Femur (tissue), 1 donor: ENCODE measurements around the gene APOL6.
"Not testable (repeated sequence)": the region's sequence is repeated elsewhere in the genome, so short reads cannot be mapped to it uniquely, and the experiment has no call there.

Experiments used
- DNase-seq: peaks from one replicate; pipeline ENCODE4 v3.0.0-alpha.2; 2017

APOL6 gene

GRCh38 chr22:35638410-35638809 lies 9.8 kb upstream of the APOL6 start:
- DNase-seq, result peak; percentile 92

GRCh38 chr22:35641494-35642120 lies 6.6 kb upstream of the APOL6 start:
- no peak for DNase-seq

GRCh38 chr22:35642305-35642741 lies 5.9 kb upstream of the APOL6 start:
- no peak for DNase-seq

GRCh38 chr22:35643991-35644390 lies 4.3 kb upstream of the APOL6 start:
- DNase-seq, result no peak

GRCh38 chr22:35645646-35646045 lies 2.6 kb upstream of the APOL6 start:
- DNase-seq, result no peak

GRCh38 chr22:35649026-35649553 lies 844 bp downstream of the APOL6 start:
- DNase-seq, result no peak

- no peak for DNase-seq
These were observed 1.5 kb downstream of the APOL6 start for GRCh38 chr22:35649636-35650250.

- DNase-seq, result no peak
These were observed 2.8 kb downstream of the APOL6 start for GRCh38 chr22:35651085-35651484.

- DNase-seq, result no peak
These were observed 5.6 kb downstream of the APOL6 start for GRCh38 chr22:35653824-35654223.

- DNase-seq, result no peak
These were observed 8.1 kb downstream of the APOL6 start for GRCh38 chr22:35656284-35656752.

GRCh38 chr22:35657571-35658312 lies 9.5 kb downstream of the APOL6 start:
- DNase-seq, result no peak

GRCh38 chr22:35660291-35661127 lies 12.3 kb downstream of the APOL6 start:
- no peak for DNase-seq

GRCh38 chr22:35661464-35661863 lies 13.2 kb downstream of the APOL6 start:
- no peak for DNase-seq

GRCh38 chr22:35662914-35663313 lies 14.7 kb downstream of the APOL6 start:
- no peak for DNase-seq

GRCh38 chr22:35663371-35663770 lies 15.1 kb downstream of the APOL6 start:
- no peak for DNase-seq

- no peak for DNase-seq
These were observed 16.8 kb downstream of the APOL6 start for GRCh38 chr22:35664955-35665587.

GRCh38 chr22:35666699-35667098 lies 18.5 kb downstream of the APOL6 start:
- DNase-seq, result not testable (repeated sequence)

- DNase-seq, result no peak
These were observed 26.1 kb downstream of the APOL6 start for GRCh38 chr22:35674335-35674734.

GRCh38 chr22:35676065-35676464 lies 27.8 kb downstream of the APOL6 start:
- not testable (repeated sequence) for DNase-seq

GRCh38 chr22:35677460-35678187 lies 29.4 kb downstream of the APOL6 start:
- DNase-seq, result no peak

GRCh38 chr22:35678836-35679235 lies 30.6 kb downstream of the APOL6 start:
- DNase-seq, result no peak

- DNase-seq, result not testable (repeated sequence)
These were observed 31.2 kb downstream of the APOL6 start for GRCh38 chr22:35679492-35679891.
